ENCODE data around the gene TMEM154. TPM values are rescaled to one million over a fixed set of nuclear protein-coding genes. Genes with fewer than 3 reads are reported as not detected.

Gene TMEM154
- total RNA-seq, 4 donors from 2014 or later = 1.8 to 5.4 (median 3.9) TPM

- no peak for TF ChIP-seq POLR2A (IDR thresholded peaks at IDR 0.05)
- TF ChIP-seq, protein P1, sequence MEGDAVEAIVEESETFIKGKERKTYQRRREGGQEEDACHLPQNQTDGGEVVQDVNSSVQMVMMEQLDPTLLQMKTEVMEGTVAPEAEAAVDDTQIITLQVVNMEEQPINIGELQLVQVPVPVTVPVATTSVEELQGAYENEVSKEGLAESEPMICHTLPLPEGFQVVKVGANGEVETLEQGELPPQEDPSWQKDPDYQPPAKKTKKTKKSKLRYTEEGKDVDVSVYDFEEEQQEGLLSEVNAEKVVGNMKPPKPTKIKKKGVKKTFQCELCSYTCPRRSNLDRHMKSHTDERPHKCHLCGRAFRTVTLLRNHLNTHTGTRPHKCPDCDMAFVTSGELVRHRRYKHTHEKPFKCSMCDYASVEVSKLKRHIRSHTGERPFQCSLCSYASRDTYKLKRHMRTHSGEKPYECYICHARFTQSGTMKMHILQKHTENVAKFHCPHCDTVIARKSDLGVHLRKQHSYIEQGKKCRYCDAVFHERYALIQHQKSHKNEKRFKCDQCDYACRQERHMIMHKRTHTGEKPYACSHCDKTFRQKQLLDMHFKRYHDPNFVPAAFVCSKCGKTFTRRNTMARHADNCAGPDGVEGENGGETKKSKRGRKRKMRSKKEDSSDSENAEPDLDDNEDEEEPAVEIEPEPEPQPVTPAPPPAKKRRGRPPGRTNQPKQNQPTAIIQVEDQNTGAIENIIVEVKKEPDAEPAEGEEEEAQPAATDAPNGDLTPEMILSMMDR (IDR thresholded peaks at IDR 0.05) = no peak
- no peak for TF ChIP-seq POLR2AphosphoS5 (IDR thresholded peaks at IDR 0.05)
- no peak for TF ChIP-seq EP300 (IDR thresholded peaks at IDR 0.05; ENCODE audit: low read depth)
- DNase-seq = no peak
- Histone ChIP-seq H3K4me3 (no peak overlapping the region), H3K27me3 (no peaks in the 10 kb centered on the region), H3K36me3 (no peaks in the 10 kb centered on the region), H3K27ac (peak overlapping the region in 2 of 4 donors; percentile 8 to 22), H3K9me3 (peaks cover 2 to 5% of the 10 kb centered on the region in 2 donors), H3K4me1 (peaks cover 4 to 12% (median 9%) of the 10 kb centered on the region in 4 donors)
- in situ Hi-C loops (cut with MboI; ENCODE audit: low pct_ligation_motif_present in 1 of 4, low pct_unique_long_range_greater_than_20kb in 1 of 4, low sequenced_read_pairs in 3 of 4) = no loop called here
- 54 to 59% methylated on average over 1 of the region's 1 CpG for WGBS, 2 donors (ENCODE audit: low coverage in 1 of 2)
- intact Hi-C loops (cut with DNase I; ENCODE audit: low total_unique reads) = no loop called here
Measured at GRCh38 chr4:152652102-152652501, 27.7 kb downstream of the TMEM154 start.

DNA sequence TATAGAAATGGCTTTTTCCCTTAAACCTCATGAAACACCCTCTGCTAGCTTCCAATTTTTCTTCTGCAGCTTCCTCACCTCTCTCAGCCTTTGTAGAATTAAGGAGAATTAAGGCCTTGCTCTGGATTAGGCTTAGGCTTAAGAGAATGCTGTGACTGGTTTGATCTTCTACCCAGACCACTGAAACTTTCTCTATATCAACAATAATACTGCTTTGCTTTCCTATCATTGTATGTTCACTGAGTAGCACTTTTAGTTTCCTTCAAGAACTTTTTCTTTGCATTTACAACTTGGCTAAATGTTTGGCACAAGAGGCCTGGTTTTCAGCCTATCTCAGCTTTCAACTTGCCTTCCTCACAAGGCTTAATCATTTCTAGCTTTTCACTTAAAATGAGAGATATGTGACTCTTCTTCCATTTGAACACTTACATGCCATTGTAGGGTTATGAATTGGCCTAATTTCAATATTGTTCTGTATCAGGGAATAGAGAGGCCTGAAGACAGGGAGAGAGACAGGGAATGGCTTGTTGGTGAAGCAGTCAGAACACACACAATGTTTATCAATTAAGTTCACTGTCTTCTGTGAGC lies 28.2 kb downstream of the TMEM154 start:
- TF ChIP-seq EP300 (IDR thresholded peaks at IDR 0.05; ENCODE audit: low read depth) = no peak
- TF ChIP-seq, protein P1 (IDR thresholded peaks at IDR 0.05) = no peak
- no peak for TF ChIP-seq POLR2AphosphoS5 (IDR thresholded peaks at IDR 0.05)
- no peak for TF ChIP-seq POLR2A (IDR thresholded peaks at IDR 0.05)
- Histone ChIP-seq H3K4me3 (no peak overlapping the region), H3K27ac (peak overlapping the region in 2 of 4 donors; percentile 8 to 22), H3K36me3 (no peaks in the 10 kb centered on the region), H3K4me1 (peaks cover 4 to 12% (median 9%) of the 10 kb centered on the region in 4 donors), H3K27me3 (no peaks in the 10 kb centered on the region), H3K9me3 (no peaks in the 10 kb centered on the region)
- in situ Hi-C loops (cut with MboI; ENCODE audit: low pct_ligation_motif_present in 1 of 4, low pct_unique_long_range_greater_than_20kb in 1 of 4, low sequenced_read_pairs in 3 of 4) (no loop called here), intact Hi-C loops (cut with DNase I; ENCODE audit: low total_unique reads) (no loop called here)
- no peak for DNase-seq

GRCh38 chr4:152646221-152646620 lies 33.6 kb downstream of the TMEM154 start:
- Histone ChIP-seq H3K27ac (no peak overlapping the region), H3K4me1 (peaks cover 0 to 11% (median 6%) of the 10 kb centered on the region in 4 donors), H3K36me3 (no peaks in the 10 kb centered on the region), H3K9me3 (no peaks in the 10 kb centered on the region), H3K4me3 (no peak overlapping the region), H3K27me3 (no peaks in the 10 kb centered on the region)
- 40 to 68% methylated on average over 1 to 3 of the region's 3 CpGs for WGBS, 2 donors (ENCODE audit: low coverage in 1 of 2)
- intact Hi-C loops (cut with DNase I; ENCODE audit: low total_unique reads) = no loop called here
- in situ Hi-C loops (cut with MboI; ENCODE audit: low pct_ligation_motif_present in 1 of 4, low pct_unique_long_range_greater_than_20kb in 1 of 4, low sequenced_read_pairs in 3 of 4) = loop anchor here in 1 of 4 donors (25.0 kb wide), 1 partner anchor 159 kb away; no protein-coding TSS in a partner anchor
- DNase-seq = no peak
- TF ChIP-seq, protein P1 (IDR thresholded peaks at IDR 0.05) = no peak
- TF ChIP-seq POLR2A (IDR thresholded peaks at IDR 0.05) (no peak), EP300 (IDR thresholded peaks at IDR 0.05; ENCODE audit: low read depth) (no peak), POLR2AphosphoS5 (IDR thresholded peaks at IDR 0.05) (no peak)

DNA sequence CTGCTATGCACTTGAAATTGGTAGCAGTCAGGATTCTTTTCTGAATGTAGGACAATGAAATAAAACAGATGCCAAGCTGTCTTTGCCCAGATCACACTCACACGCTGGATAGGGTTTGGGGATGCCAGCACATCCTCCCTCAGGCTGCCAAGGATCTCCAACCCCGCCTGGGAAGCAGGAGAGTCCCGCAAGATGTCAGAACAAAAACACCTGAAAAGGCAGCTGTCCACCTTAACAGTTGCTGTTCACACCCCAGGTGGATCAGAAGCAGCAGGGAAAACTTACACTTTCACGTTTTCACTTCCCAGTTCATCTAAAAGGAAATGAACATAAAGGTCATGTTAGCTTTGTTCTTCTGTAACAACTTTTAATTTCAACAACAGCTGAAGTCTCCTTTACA lies 35.7 kb downstream of the TMEM154 start:
- Histone ChIP-seq H3K9me3 (no peaks in the 10 kb centered on the region), H3K4me3 (no peak overlapping the region), H3K36me3 (no peaks in the 10 kb centered on the region), H3K27ac (no peak overlapping the region), H3K27me3 (no peaks in the 10 kb centered on the region), H3K4me1 (peaks cover 0 to 20% (median 7%) of the 10 kb centered on the region in 4 donors)
- intact Hi-C loops (cut with DNase I; ENCODE audit: low total_unique reads) = no loop called here
- DNase-seq = no peak
- no peak for TF ChIP-seq POLR2AphosphoS5 (IDR thresholded peaks at IDR 0.05)
- TF ChIP-seq, protein P1 (IDR thresholded peaks at IDR 0.05) = no peak
- no peak for TF ChIP-seq POLR2A (IDR thresholded peaks at IDR 0.05)
- TF ChIP-seq EP300 (IDR thresholded peaks at IDR 0.05; ENCODE audit: low read depth) = no peak
- 29 to 62% methylated on average over 1 to 4 of the region's 4 CpGs for WGBS, 2 donors (ENCODE audit: low coverage in 1 of 2)
- in situ Hi-C loops (cut with MboI; ENCODE audit: low pct_ligation_motif_present in 1 of 4, low pct_unique_long_range_greater_than_20kb in 1 of 4, low sequenced_read_pairs in 3 of 4) = loop anchor here in 1 of 4 donors (25.0 kb wide), 1 partner anchor 157 kb away; no protein-coding TSS in a partner anchor

Data from transverse colon (tissue), 4 donors.